GM21717 (cell line): ENCODE measurements around the gene CACNB1.

ENCODE experiments used
- ATAC-seq: cut with Tn5 transposase; IDR thresholded peaks from one replicate; pipeline ENCODE4 v1.9.1; 2021; ENCODE audit warnings: mild to moderate bottlenecking, moderate library complexity; ENCODE audit not compliant: unreplicated experiment

Gene CACNB1

DNA sequence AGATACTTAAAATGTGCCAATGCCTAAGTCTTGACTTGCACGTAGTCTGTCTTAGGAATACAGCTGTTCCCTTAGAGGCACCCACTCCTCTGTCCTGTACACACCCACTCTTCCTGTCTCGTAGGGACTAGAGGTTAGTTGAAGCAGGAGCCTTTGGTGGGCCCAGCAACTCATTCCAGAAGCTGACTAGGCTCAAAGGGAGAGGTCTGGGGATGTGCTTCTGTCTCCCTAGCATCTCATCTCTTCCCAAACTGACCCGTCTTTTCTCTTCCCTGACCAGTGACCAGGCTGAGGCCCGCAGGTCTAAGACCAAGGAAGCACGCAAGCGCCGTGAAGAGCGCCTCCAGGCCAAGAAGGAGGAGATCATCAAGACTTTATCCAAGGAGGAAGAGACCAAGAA is 6.8 kb upstream of the CACNB1 start:
- no peak for ATAC-seq

DNA sequence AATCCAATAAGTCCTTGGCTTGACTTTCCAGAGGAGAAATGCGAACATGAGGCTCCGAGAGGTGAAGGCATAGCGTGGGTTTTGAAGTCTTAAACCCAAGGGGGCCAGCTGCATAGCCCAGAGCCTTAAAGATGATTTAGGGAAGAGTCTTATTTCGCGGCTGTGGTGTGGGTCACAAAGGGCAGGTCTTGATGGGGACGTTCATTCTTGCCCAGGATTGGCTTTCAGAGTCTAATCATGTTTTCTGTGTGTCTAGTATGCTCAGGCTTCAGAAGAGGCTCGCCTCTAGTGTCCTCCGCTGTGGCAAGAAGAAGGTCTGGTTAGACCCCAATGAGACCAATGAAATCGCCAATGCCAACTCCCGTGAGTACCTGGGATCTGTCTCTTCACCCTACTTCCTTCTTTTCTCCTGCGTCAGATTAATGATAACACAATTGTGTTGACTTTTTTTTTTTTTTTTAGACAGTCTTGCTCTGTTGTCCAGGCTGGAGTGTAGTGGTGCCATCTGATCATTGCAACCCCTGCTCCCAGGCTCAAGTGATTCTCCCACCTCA is 3.6 kb upstream of the CACNB1 start:
- no peak for ATAC-seq

DNA sequence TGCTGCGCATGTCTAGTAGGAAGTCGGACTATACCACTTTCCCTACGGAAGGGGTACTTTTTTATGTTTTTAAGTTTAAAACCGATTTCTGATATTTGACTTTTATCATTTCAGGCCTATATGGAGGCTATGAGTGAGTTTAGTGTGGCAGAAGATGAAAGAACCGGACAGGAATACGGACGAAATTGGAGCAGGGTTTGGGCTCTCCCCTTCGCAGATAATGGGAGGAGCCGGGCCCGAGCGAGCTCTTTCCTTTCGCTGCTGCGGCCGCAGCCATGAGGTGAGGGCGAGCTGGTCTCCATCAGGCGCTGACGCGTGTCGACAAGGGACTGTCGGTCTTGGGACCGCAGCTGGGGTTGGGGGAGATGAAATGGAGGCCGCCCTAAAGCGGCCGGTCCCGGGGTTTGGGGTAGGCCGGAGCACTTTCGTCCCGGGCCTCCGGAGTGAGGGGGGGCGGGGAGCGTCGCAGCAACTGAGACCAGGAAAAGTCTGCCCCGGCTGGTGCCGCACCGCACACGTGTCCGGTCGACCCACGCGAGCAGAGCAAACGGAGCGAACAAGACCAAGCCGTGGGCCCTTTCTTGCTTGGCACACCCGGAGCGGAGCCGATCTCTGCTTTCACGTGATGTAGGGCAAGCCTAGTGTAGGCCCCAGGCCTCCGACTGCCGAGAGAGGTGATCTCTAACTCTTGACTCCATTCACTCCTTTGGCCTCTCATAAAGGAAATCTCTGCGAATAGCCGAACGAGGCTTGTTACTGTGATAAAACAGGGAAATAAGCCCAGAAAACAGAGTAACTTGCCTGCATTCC is 2.8 kb upstream of the CACNB1 start, which contains the start of gene RPL19:
Gene RPL19 (plus strand): TSS at position 214 of the 810 bp plus-strand sequence. CDS start 62 bp downstream, at position 276.
- peak; percentile 43 for ATAC-seq

DNA sequence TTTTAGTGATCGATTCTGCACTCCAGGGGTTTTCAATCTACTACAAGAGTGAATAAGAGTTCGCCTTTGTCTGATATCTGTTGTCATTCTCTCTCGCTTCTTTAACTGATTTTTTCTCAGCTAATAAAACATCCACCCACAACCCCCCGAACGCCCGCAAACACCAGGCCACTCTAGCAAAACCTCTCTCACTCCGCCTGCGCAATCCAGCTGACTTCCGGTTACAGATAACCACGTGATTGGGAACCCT is 2.3 kb upstream of the CACNB1 start:
- ATAC-seq, result peak; percentile 47

DNA sequence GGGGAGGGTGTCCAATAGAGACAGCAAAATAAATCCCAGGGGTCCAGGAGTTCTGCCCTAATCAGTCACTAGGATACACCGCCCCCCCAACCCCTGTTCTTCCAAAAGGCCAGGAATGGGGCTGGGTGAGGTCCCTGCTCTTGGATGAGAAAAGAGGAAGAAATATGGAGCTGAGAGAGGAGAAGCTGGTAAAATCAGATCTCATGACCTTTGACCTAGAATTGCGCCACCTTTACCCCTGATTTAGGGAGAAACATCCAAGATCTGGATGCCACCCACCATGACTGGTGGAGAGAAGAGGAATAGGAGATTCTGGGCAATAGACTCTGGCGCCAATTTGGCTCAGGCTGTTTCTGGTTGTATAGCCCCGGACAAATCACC is 707 bp upstream of the CACNB1 start:
- no peak for ATAC-seq

DNA sequence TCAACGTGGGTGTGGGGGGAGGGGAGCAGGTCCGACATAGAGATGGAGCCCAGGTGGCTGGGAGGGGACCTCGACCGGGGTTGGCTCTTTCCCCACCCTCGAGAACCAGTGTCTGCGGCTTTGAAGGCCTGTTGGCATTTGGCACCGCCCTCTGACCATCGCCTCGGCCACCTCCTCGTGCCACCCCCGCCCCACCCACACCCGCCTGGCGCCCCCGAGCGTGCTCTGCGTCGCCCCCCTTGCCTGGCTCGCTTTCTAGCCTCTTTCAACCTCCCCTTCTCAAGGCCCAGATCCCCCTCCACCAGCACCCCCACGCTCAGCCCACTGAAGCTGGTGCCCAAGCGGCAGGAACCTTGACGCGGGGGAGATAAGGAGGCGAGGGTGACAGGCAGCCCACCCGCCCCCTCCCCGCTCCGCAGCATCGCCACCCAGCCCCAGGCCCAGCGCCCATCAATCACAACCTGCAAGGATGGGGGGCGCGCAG is 619 bp downstream of the CACNB1 start:
- ATAC-seq, result no peak

DNA sequence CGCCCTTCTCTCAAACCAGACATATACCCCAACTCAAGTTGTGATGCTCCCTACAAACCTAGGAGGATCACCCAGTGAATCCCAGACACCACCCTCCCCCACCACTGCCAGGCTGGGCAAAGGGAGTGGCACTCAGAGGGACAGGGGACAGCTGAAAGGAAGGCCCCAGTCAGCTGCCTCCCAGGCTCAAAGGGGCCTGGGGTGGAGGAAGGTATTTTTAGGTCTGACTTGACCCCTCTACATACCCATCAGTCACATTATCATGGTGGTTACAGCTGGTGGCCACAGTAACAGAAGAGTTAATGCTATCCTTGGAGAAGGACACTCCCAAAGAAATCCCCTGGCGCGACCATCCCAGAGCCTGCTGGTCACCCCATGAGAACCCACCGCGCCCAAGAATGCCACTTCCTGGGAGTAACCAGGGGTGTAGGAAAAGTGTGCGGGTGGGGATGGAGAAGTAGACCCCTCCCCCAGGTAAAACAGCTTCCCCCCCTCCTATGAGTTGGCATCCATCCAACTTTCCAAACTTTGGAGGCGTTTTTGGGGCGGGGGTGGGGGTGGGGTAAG is 1.1 kb downstream of the CACNB1 start:
- no peak for ATAC-seq

DNA sequence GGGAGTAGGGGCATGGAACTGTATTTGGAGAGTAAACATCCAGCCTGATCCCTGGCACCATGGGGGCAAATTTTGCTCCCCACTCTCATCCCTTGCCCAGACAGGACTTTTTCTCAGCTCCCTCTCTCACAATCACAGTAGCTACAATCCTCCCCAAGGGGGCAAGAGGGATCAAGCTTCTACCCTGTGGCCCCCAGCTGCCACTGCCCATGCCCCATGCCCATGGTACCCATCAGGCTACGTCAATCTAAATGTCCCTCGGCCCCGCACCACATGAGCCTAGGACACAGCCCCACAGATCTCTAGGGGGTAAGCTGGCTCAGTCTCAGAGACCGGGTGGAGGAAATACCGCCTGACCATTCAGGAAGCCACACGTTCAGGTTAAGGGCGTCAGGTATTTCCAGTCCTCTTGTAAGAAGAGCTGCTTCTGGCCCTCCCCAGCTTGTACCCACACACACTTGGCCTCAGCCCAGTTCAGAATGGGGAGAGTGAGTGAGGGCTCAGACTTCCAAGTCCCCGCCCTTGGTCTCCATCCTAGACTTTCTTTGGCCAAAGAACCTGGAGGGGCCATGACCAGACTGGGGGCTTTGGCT is 1.8 kb downstream of the CACNB1 start:
- no peak for ATAC-seq

DNA sequence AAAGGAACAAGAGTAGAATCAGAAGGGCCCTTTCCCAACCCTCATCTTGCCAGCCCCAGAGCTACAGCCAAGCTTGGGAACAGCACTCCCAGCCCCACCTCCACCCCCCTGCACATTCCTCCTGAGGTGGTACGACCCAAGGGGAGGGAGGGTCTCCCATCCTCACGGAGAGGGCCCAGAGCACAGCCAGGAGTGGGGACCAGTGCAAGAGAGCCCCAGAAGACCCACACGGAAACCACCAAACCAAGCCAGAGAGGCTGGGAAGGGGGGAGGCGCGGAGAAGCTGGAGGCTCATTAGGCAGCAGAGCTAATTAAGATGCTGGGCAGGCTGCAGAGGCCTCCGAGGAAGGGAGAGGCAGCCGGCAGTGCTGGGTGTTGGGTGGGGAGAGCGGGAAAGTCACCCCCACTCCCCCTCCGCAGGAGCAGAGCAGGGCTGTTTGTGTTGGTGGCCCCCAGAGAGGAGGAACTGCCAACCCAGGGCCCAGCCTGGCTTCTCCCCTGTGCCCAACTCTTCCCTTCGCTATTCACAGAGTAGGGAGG is 2.4 kb downstream of the CACNB1 start:
- ATAC-seq, result no peak

DNA sequence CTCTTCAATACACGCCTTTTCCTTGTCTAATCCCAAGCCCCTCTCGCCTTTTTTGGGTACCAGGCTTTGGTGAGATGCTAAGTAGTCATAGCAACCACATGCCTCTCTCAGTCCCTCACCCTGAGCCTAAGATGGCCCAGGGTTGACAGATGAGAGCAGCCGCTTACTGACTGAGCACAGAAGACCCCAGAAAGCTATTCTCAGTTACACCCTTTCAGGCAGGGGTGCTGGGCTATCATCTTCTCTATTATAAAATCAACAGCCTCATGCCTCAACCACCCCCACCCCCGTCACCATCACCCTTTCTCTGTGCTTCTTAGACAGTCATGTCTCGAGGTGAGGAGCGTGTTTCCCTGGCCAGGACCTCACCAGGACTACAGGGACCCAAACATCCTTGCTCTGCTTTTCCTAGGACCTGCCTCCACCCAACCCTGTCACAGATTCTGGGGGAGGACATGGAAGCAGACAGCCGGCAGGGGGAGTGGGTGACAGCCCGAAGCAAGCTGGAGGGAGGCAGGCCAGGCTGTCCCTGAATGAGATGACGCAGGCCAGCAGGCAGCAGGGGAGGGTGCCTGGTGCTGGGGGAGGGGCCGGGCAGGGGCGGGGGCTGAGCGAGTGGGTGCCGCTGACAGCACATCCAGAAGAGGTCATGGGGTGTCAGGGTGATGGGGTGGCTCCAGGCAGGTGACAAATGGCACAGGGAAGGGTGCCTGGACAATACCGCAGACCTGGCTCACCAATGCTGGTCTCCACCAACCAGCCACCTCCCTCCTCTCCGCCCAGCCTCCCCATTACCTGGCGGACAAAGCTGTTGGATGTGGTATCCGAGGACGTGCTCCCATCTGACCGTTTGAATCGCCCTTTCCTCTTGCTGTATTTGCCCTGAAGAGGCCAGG is 3.1 kb downstream of the CACNB1 start:
- no peak for ATAC-seq

DNA sequence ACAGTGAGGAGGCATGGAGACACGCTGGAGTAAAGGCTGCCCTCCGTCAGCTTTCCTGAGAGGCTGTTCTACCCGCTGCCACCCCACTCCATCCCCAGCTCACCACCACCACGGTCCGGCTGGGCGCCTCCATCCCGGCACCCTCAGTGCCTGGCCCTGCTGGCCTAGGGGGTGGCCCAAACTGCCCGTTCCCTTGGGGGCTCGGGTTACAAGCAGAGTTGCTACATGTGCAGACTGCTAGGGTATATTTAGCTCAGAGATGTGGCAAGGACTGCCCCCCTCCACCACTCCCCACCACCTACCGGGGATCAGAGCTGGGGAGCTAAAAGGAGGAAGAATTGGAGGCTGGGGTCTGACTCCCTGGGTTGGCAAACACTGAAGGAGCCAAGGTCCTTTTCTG is 4.1 kb downstream of the CACNB1 start:
- no peak for ATAC-seq

DNA sequence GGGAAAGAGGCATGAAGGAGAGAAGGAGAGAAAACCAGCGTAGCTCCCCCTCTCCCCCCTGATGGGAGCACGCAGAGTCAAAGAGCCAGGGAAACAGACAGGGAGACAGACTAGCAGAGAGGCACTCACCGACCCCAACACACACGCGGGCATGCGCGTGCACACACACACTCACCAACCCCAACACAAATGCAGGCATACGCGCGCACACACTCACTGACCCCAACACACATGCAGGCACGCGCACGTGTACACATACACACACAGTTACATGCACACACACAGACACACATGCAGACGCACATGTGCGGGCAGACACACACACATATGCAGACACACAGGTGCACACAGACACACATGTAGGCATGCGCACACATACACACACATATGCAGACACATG is 4.6 kb downstream of the CACNB1 start:
- no peak for ATAC-seq

DNA sequence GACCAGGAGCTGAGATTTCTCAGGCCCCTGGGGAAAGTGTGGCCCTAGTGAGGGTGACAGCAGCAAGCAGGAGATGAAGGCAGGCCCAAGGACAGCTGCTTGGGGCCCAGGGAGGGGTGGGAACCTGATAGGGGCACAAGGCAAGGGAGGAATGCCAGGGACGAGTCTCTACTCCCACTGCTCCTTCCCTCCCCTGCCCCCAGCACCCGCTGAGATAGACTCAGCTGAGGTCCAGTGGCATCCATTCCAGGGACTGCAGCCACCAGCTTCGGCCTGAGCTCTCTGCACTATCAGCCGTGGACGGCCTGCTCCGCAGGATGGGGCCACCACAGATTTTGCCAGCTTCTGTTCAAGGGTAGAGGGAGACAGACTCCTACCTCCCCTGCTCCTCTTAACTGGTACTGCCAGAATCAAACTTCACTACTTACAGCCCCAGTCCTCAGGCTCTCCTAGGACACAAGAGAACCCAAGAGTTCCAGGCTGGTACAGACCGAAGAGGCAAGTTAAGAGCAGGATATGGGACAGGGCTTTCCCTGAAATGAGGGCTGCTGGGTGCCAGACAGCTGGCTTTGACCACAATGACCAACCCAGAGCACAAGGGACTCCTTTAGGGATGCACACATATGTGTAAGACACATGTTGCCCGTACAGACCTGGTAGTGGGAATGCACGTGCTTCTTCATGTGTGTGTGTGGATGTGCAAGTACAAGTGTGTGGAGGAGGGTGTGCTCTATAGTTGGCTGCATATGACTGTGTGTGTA is 5.5 kb downstream of the CACNB1 start:
- ATAC-seq, result no peak

DNA sequence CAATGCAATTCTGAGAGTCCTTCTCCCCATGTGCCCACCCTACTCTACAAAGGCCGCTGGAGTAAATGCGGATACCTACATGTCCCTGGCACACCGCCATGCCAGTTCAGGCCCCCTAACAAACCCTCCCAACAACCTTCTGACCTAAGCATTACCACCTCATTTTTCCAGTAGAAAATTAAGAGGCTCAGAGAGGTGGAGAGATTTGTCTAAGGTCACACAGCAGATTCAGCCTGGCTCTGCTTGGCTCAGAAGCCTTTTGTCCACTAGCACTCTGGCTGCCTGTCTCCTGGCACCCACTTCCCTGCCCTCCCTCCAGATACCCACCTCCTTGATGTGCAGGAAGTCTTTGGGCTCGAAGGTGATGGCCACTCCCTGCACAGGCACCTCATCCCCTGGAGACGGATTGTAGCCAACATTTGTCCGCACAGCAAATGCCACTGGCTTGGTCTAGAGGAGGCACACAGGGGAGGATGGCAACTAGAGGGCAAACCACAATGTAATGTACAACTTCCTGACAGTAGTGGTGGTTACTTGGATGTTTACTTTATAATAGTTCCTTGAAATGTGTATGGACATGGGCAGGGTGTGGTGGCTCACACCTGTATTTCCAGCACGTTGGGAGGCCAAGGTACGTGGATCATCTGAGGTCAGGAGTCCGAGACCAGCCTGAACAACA is 10.2 kb downstream of the CACNB1 start:
- no peak for ATAC-seq

DNA sequence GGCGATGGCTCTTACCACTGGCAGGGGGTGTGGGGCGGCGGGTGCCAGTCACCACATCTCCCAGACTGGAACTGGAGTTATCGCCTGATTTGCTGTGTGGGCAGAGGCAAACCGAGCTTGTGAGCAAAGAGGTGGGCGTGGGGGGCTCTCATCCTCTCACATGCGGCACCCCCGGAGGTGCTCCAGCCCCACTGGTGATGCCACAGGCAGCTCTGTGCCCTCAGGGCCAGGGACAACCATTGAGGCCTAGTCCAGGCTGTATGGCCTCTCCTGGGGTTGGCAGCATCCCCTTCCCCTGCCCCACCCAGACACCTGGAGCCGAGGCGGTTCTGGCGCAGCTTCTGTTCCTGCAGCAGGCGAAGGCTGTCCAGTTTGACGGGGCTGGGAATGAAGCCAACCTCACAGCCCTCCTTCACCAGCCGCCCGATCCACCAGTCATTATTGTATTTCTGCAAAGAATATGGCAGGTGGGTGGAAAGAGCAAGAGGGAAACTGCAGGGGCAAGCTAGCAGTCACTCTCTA is 10.9 kb downstream of the CACNB1 start:
- no peak for ATAC-seq

DNA sequence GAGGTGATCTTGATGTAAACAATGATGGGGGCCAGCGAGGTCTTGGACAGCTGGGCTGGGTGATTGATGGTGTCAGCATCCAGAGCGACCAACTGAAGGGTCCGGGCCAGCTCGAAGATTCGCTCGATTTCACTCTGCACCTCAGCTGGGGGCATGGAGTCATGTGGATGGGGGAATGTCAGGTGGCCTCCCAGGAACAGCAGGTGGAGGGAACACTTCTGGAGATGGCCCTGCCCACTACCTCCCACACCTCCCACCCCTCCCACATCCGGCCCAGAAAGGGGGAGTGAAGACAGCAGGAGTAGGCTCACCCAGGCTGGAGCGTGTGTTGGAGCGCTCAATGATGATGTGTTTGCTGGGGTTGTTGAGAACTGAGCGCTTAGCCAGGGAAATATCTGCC is 13.7 kb downstream of the CACNB1 start:
- ATAC-seq, result no peak

DNA sequence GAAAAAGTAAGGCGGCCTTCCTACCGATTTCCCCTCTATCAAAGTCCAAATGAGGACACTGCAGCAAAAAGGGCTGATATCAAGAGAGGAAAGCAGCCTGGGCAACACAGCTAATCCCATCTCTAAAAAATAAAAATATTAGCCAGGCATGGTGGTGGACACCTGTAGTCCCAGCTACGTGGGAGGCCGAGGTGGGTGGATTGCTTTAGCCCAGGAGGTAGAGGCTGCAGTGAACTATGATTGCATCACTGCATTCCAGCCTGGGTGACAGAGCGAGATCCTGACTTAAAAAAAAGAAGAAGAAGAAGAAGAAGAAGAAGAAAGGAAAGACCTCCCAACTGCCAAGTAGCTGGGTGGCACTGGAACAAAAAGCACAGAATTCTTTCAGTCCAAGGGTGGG is 14.4 kb downstream of the CACNB1 start:
- no peak for ATAC-seq

DNA sequence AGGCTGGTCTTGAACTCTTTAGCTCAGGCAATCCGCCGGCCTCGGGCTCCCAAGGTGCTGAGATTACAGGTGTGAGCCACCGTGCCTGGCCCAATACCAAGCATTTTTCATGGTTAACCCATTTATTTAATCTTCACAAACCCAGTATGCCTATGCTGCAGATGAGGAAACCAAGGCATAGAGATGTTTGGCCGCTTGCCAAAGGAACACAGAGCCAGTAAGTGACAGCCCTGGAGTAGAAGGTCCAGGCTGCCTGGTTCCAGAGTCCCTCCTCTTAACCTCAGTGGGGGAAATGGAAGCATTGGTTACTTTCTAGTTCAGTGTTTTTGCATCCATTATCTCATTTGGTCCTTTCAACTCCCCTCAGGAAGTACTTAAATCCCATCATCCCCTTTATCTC is 16.2 kb downstream of the CACNB1 start:
- ATAC-seq, result no peak

DNA sequence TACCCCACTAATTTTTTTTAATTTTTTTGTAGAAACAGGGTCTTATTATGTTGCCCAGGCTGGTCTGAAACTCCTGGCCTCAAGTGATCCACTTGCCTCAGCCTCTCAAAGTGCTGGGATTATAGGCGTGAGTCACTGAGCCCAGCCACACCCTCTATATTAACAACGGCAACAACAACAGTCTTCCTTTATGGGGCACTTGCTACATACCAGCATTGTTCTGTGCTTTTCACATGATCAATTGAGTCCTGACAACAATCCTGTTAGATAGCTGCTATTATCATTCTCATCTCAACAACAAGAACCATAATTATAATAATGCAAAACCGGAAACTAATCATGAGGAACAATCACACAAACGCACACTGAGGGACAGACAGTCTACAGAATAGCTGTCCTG is 18.9 kb downstream of the CACNB1 start:
- ATAC-seq, result no peak
